Skin epidermis (tissue), 12 donors: ENCODE results near the gene SCMH1.

Source experiments
- H3K27ac ChIP-seq, 21 experiments: fragments of 200-600 bp; sonication (generic) in 11 of 21; one replicate each; pipeline ENCODE4 v1.5.0; 2020; ENCODE audit warnings: mild to moderate bottlenecking in 3 of 21, inconsistent platforms in 2 of 21, moderate library complexity in 2 of 21
- H3K4me3 ChIP-seq, 7 experiments: fragments of 200-600 bp; sonication (generic) in 2 of 7; one replicate each; pipeline ENCODE4 v1.5.0; 2020; ENCODE audit warnings: inconsistent platforms in 2 of 7, mild to moderate bottlenecking in 2 of 7, moderate library complexity in 1 of 7

The SCMH1 gene

GRCh38 chr1:41017141-41018017, 224.7 kb downstream of the SCMH1 start:
- Histone ChIP-seq H3K27ac (no peak overlapping the region), H3K4me3 (no peak overlapping the region)

GRCh38 chr1:41015897-41016470, 226.1 kb downstream of the SCMH1 start:
- Histone ChIP-seq H3K4me3 (no peak overlapping the region), H3K27ac (peak overlapping the region in 1 of 21 experiments; percentile 25)

GRCh38 chr1:41015281-41015896, 226.7 kb downstream of the SCMH1 start:
- H3K27ac ChIP-seq, result no peak overlapping the region
- H3K4me3 ChIP-seq, result no peak overlapping the region

GRCh38 chr1:41014871-41015270, 227.2 kb downstream of the SCMH1 start:
- Histone ChIP-seq H3K27ac (no peak overlapping the region), H3K4me3 (no peak overlapping the region)

- Histone ChIP-seq H3K4me3 (no peak overlapping the region), H3K27ac (peak overlapping the region in 4 of 21 experiments; percentile 9 to 44 (median 27))
These were observed 228.3 kb downstream of the SCMH1 start for GRCh38 chr1:41013796-41014195.

GRCh38 chr1:41013024-41013423, 229.1 kb downstream of the SCMH1 start:
- H3K4me3 ChIP-seq, result no peak overlapping the region
- no peak overlapping the region for H3K27ac ChIP-seq

GRCh38 chr1:41010345-41010744, 231.8 kb downstream of the SCMH1 start:
- Histone ChIP-seq H3K4me3 (no peak overlapping the region), H3K27ac (no peak overlapping the region)

- Histone ChIP-seq H3K27ac (no peak overlapping the region), H3K4me3 (no peak overlapping the region)
These were observed 232.6 kb downstream of the SCMH1 start for GRCh38 chr1:41009466-41009865.

GRCh38 chr1:41006942-41007865, 234.9 kb downstream of the SCMH1 start:
- Histone ChIP-seq H3K4me3 (no peak overlapping the region), H3K27ac (peak overlapping the region in 9 of 21 experiments; percentile 6 to 57 (median 22))

GRCh38 chr1:41005876-41006275, 236.2 kb downstream of the SCMH1 start:
- no peak overlapping the region for H3K27ac ChIP-seq
- no peak overlapping the region for H3K4me3 ChIP-seq

GRCh38 chr1:41003640-41004220, 238.4 kb downstream of the SCMH1 start:
- Histone ChIP-seq H3K4me3 (no peak overlapping the region), H3K27ac (peak overlapping the region in 5 of 21 experiments; percentile 8 to 49 (median 34))

GRCh38 chr1:41003127-41003639, 238.9 kb downstream of the SCMH1 start:
- Histone ChIP-seq H3K4me3 (no peak overlapping the region), H3K27ac (peak overlapping the region in 4 of 21 experiments; percentile 8 to 49 (median 36))

- H3K4me3 ChIP-seq, result no peak overlapping the region
These were observed 243.4 kb downstream of the SCMH1 start for GRCh38 chr1:40998668-40999067.

GRCh38 chr1:40997096-40997495, 245.0 kb downstream of the SCMH1 start:
- Histone ChIP-seq H3K27ac (no peak overlapping the region), H3K4me3 (no peak overlapping the region)

More at GRCh38 chr1:40998668-40999067, 243.4 kb downstream of the SCMH1 start:
- no peak overlapping the region for H3K27ac ChIP-seq

GRCh38 chr1:40989066-40989465, 253.0 kb downstream of the SCMH1 start:
- Histone ChIP-seq H3K27ac (no peak overlapping the region), H3K4me3 (no peak overlapping the region)

- no peak overlapping the region for H3K4me3 ChIP-seq
- H3K27ac ChIP-seq, result no peak overlapping the region
These were observed 253.8 kb downstream of the SCMH1 start for GRCh38 chr1:40988280-40988679.

GRCh38 chr1:40987439-40988276, 254.4 kb downstream of the SCMH1 start:
- Histone ChIP-seq H3K4me3 (no peak overlapping the region), H3K27ac (no peak overlapping the region)

GRCh38 chr1:40986956-40987355, 255.2 kb downstream of the SCMH1 start:
- H3K4me3 ChIP-seq, result no peak overlapping the region
- H3K27ac ChIP-seq, result no peak overlapping the region
